Measurements from ENCODE around the gene KDSR.
A peak's percentile ranks its signal among the peaks of the same experiment; 100 is the strongest.
"Not testable (repeated sequence)": the region's sequence is repeated elsewhere in the genome, so short reads cannot be mapped to it uniquely, and the experiment has no call there.

Gene KDSR

DNA sequence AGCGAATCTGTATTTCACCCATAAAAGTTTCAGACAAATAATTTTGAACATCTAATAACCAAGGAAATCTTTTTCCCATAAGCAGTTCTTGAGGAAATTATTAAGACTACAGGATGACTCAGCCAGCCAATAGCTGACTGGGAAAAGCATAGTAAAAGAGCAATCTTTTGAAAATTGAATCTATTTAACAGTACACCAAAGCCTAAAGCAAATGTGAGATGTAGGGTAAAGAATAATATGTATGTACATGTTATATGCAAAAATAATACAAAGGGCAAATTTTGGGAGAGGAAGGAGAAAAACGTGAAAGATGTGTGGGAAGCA is 12.6 kb upstream of the KDSR start:
- ATAC-seq (replicated peaks) (no peak), DNase-seq (no peak)
- no peak overlapping the region for H3K4me3 Mint-ChIP-seq
- H3K27me3 Mint-ChIP-seq = no peaks in the 10 kb centered on the region
- no peaks in the 10 kb centered on the region for H3K9me3 Mint-ChIP-seq
- H3K27ac Mint-ChIP-seq = no peak overlapping the region
- H3K36me3 Mint-ChIP-seq (ENCODE audit: insufficient read depth) = no peaks in the 10 kb centered on the region
- peaks cover 6 to 14% of the 10 kb centered on the region in 2 donors for H3K4me1 Mint-ChIP-seq (ENCODE audit: low read depth in 2 of 2)

DNA sequence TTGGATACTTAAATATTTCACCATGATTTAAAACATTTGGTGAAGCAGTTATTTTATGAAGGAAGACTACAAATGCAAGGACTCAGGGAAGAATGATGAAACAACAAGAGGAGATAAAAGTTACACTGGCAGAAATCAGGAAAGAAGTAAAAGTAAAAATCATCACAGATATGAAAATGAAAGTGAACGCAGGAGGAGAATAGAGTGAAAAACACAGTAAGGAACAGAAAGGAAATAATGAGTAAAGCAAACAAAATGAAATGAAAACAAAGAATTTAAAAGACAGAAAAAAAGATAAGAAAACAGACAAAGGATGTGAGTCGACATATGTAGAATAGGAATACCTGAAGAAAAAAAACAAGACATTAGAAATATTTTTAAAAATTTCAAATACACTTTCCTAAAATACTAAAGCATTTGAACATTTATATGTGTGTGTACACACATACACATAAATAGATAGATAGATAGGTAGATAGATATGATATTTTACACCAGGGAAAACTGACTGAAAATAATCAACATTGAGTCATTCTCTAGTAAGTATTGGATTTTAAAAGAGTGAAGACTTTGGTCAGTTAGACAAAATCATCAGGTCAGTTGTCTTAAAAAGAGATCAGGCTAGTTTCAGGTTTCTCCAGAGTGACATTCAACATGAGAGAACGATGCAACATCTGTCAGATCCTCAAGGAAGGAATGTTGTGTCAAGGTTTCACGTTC is 12.1 kb upstream of the KDSR start:
- H3K27ac Mint-ChIP-seq = peak overlapping the region; percentile 0 to 58
- H3K4me3 Mint-ChIP-seq = peak overlapping the region; percentile 1 to 39
- no peaks in the 10 kb centered on the region for H3K27me3 Mint-ChIP-seq
- H3K36me3 Mint-ChIP-seq (ENCODE audit: insufficient read depth) = no peaks in the 10 kb centered on the region
- ATAC-seq (replicated peaks) (no peak), DNase-seq (no peak)
- H3K9me3 Mint-ChIP-seq = no peaks in the 10 kb centered on the region
- peaks cover 6 to 14% of the 10 kb centered on the region in 2 donors for H3K4me1 Mint-ChIP-seq (ENCODE audit: low read depth in 2 of 2)

DNA sequence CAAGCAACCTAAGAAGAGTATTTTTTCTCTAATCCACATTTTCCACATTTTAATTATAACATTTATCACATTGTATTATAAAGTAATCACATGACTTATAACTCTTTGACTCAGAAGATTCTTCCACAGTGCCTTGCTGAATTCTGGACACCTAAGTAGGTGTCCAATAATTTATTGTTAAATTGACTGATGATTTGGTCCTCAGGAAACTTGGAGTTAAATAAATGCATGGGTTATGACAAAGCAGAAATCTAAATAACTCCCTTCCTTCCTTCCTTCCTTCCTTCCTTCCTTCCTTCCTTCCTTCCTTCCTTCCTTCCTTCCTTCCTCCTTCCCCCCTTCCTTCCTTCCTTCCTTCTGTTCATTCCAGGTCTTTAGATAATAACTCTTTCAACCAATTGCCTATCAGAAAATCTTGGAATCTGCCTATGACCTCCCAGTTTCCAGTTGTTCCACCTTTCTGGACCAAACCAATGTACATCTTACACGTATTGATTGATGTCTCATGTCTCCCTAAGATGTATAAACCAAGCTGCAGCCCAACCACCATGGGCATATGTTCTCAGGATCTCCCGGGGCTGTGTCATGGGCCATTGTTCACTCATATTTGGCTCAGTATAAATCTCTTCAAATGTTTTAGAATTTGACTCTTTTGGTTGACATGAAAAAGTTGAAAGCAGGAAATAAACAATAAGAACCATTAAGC is 10.4 kb upstream of the KDSR start:
- H3K4me1 Mint-ChIP-seq (ENCODE audit: low read depth in 2 of 2) = peaks cover 6 to 14% of the 10 kb centered on the region in 2 donors
- no peaks in the 10 kb centered on the region for H3K36me3 Mint-ChIP-seq (ENCODE audit: insufficient read depth)
- ATAC-seq (replicated peaks) = no peak
- no peaks in the 10 kb centered on the region for H3K27me3 Mint-ChIP-seq
- no peak for DNase-seq
- peak overlapping the region in 1 of 2 donors; percentile 8 for H3K27ac Mint-ChIP-seq
- H3K9me3 Mint-ChIP-seq = no peaks in the 10 kb centered on the region
- no peak overlapping the region for H3K4me3 Mint-ChIP-seq

DNA sequence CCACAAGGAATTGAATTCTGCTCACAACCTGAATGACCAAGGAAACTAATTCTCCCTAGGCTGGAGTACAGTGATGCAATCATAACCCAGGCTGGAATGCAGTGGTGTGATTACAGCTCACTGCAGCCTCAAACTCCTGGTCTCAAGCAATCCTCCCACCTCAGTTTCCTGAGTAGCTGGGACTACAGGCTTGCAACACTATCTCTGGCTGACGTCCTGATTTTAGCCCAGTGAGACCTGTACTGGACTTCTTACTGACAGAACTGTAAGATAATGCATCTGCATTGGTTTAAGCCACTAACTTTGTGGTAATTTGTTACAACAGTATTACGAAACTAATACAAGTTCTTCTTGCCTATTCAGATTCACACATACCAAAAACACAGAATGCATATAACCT is 9.5 kb upstream of the KDSR start:
- no peak for ATAC-seq (replicated peaks)
- H3K9me3 Mint-ChIP-seq = no peaks in the 10 kb centered on the region
- peaks cover 6 to 14% of the 10 kb centered on the region in 2 donors for H3K4me1 Mint-ChIP-seq (ENCODE audit: low read depth in 2 of 2)
- no peaks in the 10 kb centered on the region for H3K36me3 Mint-ChIP-seq (ENCODE audit: insufficient read depth)
- H3K4me3 Mint-ChIP-seq = no peak overlapping the region
- H3K27me3 Mint-ChIP-seq = no peaks in the 10 kb centered on the region
- no peak for DNase-seq
- H3K27ac Mint-ChIP-seq = no peak overlapping the region

DNA sequence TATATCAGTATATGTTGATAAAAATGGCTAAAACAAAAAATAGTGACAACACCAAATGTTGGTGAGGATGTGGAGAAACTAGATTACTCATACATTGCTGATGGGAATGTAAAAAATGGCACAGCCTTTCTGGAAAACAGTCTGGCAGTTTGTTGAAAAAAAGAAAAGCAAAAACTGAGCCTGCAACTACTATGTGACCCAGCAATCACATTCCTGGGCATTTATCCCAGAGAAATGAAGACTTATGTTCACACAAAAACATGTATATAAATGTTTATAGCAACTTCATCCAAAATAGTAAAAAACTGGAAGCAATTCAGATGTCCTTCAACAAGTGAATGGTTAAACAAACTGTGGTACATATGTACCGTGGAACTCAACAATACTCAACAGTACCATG is 7.5 kb upstream of the KDSR start:
- ATAC-seq (replicated peaks) = no peak
- H3K36me3 Mint-ChIP-seq (ENCODE audit: insufficient read depth) = no peaks in the 10 kb centered on the region
- no peaks in the 10 kb centered on the region for H3K27me3 Mint-ChIP-seq
- H3K9me3 Mint-ChIP-seq = no peaks in the 10 kb centered on the region
- H3K27ac Mint-ChIP-seq = no peak overlapping the region
- no peak overlapping the region for H3K4me3 Mint-ChIP-seq
- peaks cover 6 to 14% of the 10 kb centered on the region in 2 donors for H3K4me1 Mint-ChIP-seq (ENCODE audit: low read depth in 2 of 2)
- no peak for DNase-seq

DNA sequence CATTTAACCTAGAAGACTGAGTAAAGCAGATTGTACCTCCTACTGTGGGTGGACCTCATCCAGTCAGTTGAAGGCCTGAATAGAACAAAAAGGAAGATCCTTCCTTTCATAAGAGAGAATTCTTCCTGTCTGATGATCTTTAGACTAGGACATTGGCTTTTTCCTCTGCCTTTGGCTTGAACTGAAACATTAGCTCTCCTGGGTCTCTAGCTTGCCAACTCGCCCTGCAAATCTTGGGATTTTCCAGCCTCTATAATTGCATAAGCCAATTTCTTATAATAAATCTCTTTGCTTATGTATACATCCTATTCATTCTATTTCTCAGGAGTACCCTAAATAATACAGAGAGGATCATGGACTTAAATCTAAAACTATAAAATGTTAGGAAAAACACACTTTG is 6.2 kb upstream of the KDSR start:
- no peak overlapping the region for H3K27ac Mint-ChIP-seq
- H3K4me1 Mint-ChIP-seq (ENCODE audit: low read depth in 2 of 2) = peaks cover 12 to 14% of the 10 kb centered on the region in 2 donors
- H3K36me3 Mint-ChIP-seq (ENCODE audit: insufficient read depth) = no peaks in the 10 kb centered on the region
- H3K9me3 Mint-ChIP-seq = no peaks in the 10 kb centered on the region
- DNase-seq (no peak), ATAC-seq (replicated peaks) (no peak)
- H3K27me3 Mint-ChIP-seq = no peaks in the 10 kb centered on the region
- H3K4me3 Mint-ChIP-seq = no peak overlapping the region

DNA sequence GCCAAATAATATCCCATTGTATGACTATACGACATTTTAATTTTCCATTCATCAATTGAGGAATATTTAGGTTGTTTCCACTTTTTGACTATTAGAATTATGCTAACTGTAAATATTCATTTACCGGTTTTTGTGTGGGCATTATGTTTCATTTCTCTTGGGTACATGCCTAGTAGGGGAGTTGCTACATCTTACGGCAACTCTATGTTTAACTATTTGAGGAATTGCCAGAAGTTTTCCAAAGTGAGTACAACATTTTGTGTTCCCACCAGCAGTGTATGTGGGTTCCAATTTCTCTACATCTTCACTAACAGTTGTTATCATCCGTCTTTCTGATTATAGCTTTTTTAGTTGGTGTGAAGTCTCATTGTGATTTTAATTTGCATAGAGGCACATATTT is 1.6 kb upstream of the KDSR start:
- H3K27ac Mint-ChIP-seq = peak overlapping the region in 1 of 2 donors; percentile 20

DNA sequence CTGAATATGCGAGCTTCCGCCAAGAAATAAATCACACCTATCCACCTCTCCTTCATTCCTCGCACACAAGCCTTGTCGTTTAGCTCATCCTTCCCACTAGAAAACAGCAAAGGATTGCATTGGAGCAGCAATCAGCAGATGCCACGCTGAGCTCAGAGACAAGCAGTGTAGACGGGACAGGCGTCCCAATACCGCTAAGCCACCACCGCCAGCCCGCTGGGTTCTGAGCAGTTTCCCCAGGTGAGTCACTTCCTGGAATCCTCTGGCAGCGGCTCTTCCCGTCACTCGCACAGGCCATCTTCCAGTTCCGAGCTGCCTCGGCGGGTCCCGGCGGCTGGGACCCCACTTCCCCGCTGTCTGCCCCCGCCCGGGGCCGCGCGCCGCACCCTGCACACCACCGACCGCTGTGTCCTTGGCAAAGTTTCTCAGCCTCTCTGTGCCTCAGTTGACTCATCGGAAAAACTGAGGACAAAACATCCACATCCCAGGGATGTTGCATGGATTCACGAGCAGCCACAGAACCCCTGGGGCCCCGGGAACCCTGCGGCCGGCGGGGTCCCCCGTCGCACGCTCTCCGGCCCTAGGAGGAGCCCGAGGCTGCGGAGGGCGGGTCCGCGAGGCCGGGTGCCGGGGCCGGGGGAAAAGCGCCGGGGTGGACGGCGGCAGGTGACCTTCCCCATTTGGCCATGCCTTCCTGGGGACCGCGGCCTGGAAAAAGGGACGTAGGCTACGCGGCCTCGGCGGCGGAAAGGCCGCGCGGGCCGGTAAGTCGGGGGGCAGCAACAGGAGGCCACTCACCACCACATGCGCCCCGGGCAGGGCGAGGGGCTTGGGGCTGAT is 573 bp downstream of the KDSR start:
- ATAC-seq (replicated peaks) = peak; percentile 48
- peaks cover 0 to 2% of the 10 kb centered on the region in 2 donors for H3K9me3 Mint-ChIP-seq
- H3K4me1 Mint-ChIP-seq (ENCODE audit: low read depth in 2 of 2) = peaks cover 34 to 42% of the 10 kb centered on the region in 2 donors
- H3K36me3 Mint-ChIP-seq (ENCODE audit: insufficient read depth) = peaks cover 12% of the 10 kb centered on the region
- peak overlapping the region; percentile 73 to 80 for H3K27ac Mint-ChIP-seq
- peak overlapping the region; percentile 78 to 87 for H3K4me3 Mint-ChIP-seq
- peak; percentile 32 to 51 (median 40) for DNase-seq
- H3K27me3 Mint-ChIP-seq = no peaks in the 10 kb centered on the region

More for the DNA sequence above, 1.6 kb upstream of the KDSR start:
- Mint-ChIP-seq H3K27me3 (no peaks in the 10 kb centered on the region), H3K9me3 (peaks cover 0 to 2% of the 10 kb centered on the region in 2 donors), H3K36me3 (ENCODE audit: insufficient read depth) (peaks cover 8% of the 10 kb centered on the region), H3K4me3 (peak overlapping the region; percentile 78 to 87), H3K4me1 (ENCODE audit: low read depth in 2 of 2) (peaks cover 24 to 31% of the 10 kb centered on the region in 2 donors)
- DNase-seq (no peak), ATAC-seq (replicated peaks) (no peak)

DNA sequence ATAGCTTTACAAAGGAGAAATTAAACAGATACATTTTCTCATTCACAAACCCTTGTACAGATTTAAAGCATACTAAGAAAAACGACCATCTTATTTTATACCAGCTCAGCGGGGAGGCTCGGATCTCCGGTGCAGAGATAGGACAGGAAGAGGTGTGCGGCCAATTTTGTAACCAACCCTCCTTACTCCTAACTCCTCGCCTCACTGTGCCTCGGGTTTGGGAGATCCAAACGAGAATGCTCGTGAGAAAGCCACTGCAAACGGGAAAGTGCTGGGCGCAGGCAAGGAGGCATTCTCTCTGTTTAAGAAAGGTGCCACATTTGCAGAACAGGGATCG is 1.2 kb downstream of the KDSR start:
- Mint-ChIP-seq H3K36me3 (ENCODE audit: insufficient read depth) (peaks cover 12% of the 10 kb centered on the region), H3K9me3 (peaks cover 0 to 2% of the 10 kb centered on the region in 2 donors), H3K27me3 (no peaks in the 10 kb centered on the region), H3K27ac (peak overlapping the region; percentile 73 to 80), H3K4me3 (peak overlapping the region; percentile 78 to 87), H3K4me1 (ENCODE audit: low read depth in 2 of 2) (peaks cover 34 to 42% of the 10 kb centered on the region in 2 donors)
- DNase-seq (peak in 1 of 3 experiments; percentile 0), ATAC-seq (replicated peaks) (no peak)

DNA sequence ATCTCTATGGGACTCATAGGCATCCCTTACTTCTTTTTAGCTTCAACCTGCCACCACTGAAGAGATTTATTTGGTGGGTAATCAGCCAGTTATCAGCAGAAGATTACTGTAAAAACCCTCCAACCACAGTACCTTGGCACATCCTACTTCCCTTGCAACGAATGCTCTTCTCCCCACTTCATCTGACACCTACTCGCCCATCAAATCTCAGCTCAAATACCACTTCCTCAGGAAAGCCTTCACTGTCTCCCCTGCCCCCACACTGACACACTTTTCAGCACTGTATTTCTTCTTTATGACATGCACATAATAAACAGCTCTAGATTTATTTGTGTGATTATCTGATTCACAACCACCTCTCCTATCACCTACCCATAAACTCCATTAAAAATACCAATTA is 3.1 kb downstream of the KDSR start:
- peak; percentile 58 to 70 (median 60) for DNase-seq
- Mint-ChIP-seq H3K4me3 (no peak overlapping the region), H3K9me3 (peaks cover 0 to 2% of the 10 kb centered on the region in 2 donors)

DNA sequence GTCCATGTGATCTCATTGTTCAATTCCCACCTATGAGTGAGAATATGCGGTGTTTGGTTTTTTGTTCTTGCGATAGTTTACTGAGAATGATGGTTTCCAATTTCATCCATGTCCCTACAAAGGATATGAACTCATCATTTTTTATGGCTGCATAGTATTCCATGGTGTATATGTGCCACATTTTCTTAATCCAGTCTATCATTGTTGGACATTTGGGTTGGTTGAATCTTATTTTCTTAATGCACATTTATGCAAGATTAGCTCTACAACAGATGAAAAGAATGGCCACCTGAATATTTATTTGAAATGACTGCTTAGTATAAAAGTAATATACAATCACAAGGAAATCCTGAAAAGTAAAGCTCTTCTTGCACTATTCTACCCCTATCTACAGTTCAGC is 3.6 kb downstream of the KDSR start:
- not testable (repeated sequence) for DNase-seq; H3K27me3 Mint-ChIP-seq; H3K27ac Mint-ChIP-seq; H3K9me3 Mint-ChIP-seq; ATAC-seq (replicated peaks); H3K4me3 Mint-ChIP-seq
- peaks cover 28 to 37% of the 10 kb centered on the region in 2 donors for H3K4me1 Mint-ChIP-seq (ENCODE audit: low read depth in 2 of 2)
- H3K36me3 Mint-ChIP-seq (ENCODE audit: insufficient read depth) = peaks cover 27% of the 10 kb centered on the region

More for the DNA sequence above, 3.1 kb downstream of the KDSR start:
- no peak overlapping the region for H3K27ac Mint-ChIP-seq
- H3K27me3 Mint-ChIP-seq = no peaks in the 10 kb centered on the region
- ATAC-seq (replicated peaks) = peak; percentile 67
- H3K4me1 Mint-ChIP-seq (ENCODE audit: low read depth in 2 of 2) = peaks cover 33 to 42% of the 10 kb centered on the region in 2 donors
- H3K36me3 Mint-ChIP-seq (ENCODE audit: insufficient read depth) = peaks cover 25% of the 10 kb centered on the region

DNA sequence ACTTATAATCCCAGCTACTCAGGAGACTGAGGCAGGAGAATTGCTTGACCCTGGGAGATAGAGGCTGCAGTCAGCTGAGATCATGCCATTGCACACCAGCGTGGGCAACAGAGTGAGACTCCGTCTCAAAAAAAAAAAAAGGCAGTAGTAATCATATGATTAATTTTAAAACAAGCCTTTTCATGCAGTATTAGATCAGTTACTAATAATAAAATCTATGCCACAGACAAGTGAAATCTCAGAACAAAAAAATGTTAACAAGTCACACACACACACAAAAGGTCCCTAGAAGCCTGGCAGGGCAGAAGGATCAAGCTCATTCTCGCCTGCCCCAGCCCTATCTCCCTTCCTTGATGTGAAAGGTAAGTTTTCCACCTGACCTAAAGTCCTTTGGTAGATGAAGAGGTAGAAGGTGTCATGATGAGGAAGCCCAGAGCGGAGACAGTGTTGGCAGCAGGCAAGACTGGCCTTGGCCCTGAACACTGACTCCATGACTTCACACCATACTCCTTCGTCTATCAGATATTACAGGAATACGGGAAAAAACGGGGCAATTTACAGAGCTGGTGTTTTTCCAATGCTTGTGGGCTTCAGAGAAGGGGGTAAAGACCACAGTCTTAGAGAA is 10.6 kb downstream of the KDSR start:
- Mint-ChIP-seq H3K36me3 (ENCODE audit: insufficient read depth) (peaks cover 66% of the 10 kb centered on the region), H3K27me3 (no peaks in the 10 kb centered on the region), H3K27ac (peak overlapping the region; percentile 35 to 42), H3K9me3 (no peaks in the 10 kb centered on the region), H3K4me3 (no peak overlapping the region), H3K4me1 (ENCODE audit: low read depth in 2 of 2) (no peaks in the 10 kb centered on the region)
- ATAC-seq (replicated peaks) (no peak), DNase-seq (no peak)

DNA sequence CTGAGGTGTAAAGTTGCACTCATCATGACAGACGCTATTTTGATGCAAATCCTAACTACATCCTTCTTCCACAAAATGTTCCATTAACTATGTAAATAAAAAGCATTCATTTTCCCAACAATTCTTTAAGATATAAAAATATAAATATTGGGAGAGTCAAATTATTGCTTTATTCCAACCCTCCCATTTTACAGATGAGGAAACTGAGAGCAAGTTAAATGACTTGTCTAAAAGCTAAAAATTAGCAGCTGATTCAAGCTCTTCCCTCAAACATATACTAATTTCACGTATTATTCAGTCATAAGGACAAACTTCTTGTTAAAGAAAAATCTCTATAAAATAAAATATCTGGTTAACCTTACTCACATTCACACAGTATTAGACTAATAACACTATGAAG is 16.8 kb downstream of the KDSR start:
- H3K4me1 Mint-ChIP-seq (ENCODE audit: low read depth in 2 of 2) = peaks cover 0 to 2% of the 10 kb centered on the region in 2 donors
- H3K27ac Mint-ChIP-seq = no peak overlapping the region
- DNase-seq (no peak), ATAC-seq (replicated peaks) (no peak)
- peaks cover 65% of the 10 kb centered on the region for H3K36me3 Mint-ChIP-seq (ENCODE audit: insufficient read depth)
- H3K4me3 Mint-ChIP-seq = no peak overlapping the region
- no peaks in the 10 kb centered on the region for H3K27me3 Mint-ChIP-seq
- H3K9me3 Mint-ChIP-seq = no peaks in the 10 kb centered on the region

All from effector memory CD8-positive, alpha-beta T cell (primary cell).